HEK293 (cell line): ENCODE measurements around the gene DST.

Source experiments
- CTCF ChIA-PET: fragments of 350-600 bp; formaldehyde crosslinking; extraction: SDS; loops from one replicate; lab custom pipeline; 2021; ENCODE audit warnings: antibody characterized with exemption; lab: Yijun Ruan, JAX
- POLR2A ChIA-PET: fragments of 300-600 bp; formaldehyde crosslinking; extraction: SDS; loops from one replicate; lab custom pipeline; 2020; ENCODE audit warnings: antibody characterized with exemption, inconsistent platforms; lab: Yijun Ruan, JAX
- H3K27ac ChIP-seq: fragments of 200-500 bp; sonication (Bioruptor generic); 2 replicates; pipeline ENCODE4 v1.5.1; 2014; ENCODE audit warnings: low read depth, low read length, control low read depth, inconsistent platforms; ENCODE audit errors: extremely low read depth
- H3K36me3 ChIP-seq, 2 experiments: fragments of 200-500 bp in 1 of 2; sonication (Bioruptor generic) in 1 of 2; 1 replicate in 1 of 2; 2 replicates in 1 of 2; pipeline ENCODE4 v1.5.1; 2014 to 2017; ENCODE audit warnings: inconsistent platforms in 2 of 2, low read length in 2 of 2; ENCODE audit not compliant: control insufficient read depth in 2 of 2, insufficient read depth in 1 of 2
- H3K4me1 ChIP-seq: fragments of 200-500 bp; sonication (Bioruptor generic); 2 replicates; pipeline ENCODE4 v1.5.1; 2014; ENCODE audit warnings: mild to moderate bottlenecking, low read length, inconsistent platforms; ENCODE audit not compliant: control insufficient read depth, insufficient read depth
- H3K4me3 ChIP-seq: 2 replicates; pipeline ENCODE4 v1.5.1; 2011; ENCODE audit warnings: low read depth, mild to moderate bottlenecking, control low read depth, low read length, moderate library complexity
- H3K9me3 ChIP-seq: fragments of 200-500 bp; sonication (Bioruptor generic); 2 replicates; pipeline ENCODE4 v1.5.1; 2014; ENCODE audit warnings: low read depth, low read length, inconsistent platforms; ENCODE audit not compliant: control insufficient read depth, insufficient read depth
- GFI1B ChIP-seq: fragments of 450-650 bp; formaldehyde crosslinking; IDR thresholded peaks from 2 replicates; pipeline ENCODE4 v1.5.1; 2016; ENCODE audit warnings: missing biosample characterization, missing genetic modification characterization
- HOXC10 ChIP-seq: sonication (generic); formaldehyde crosslinking; IDR thresholded peaks from 2 replicates; pipeline ENCODE4 v1.8.1; 2023; ENCODE audit warnings: mild to moderate bottlenecking, missing genetic modification reagents
- KLF9 ChIP-seq: fragments of 450-650 bp; formaldehyde crosslinking; IDR thresholded peaks from 2 replicates; pipeline ENCODE4 v1.5.1; 2016; ENCODE audit warnings: missing biosample characterization, missing genetic modification characterization, low read depth
- ZFP37 ChIP-seq: fragments of 450-650 bp; formaldehyde crosslinking; IDR thresholded peaks from 2 replicates; pipeline ENCODE4 v1.5.1; 2016; ENCODE audit warnings: missing biosample characterization, missing genetic modification characterization
- ZFP69B ChIP-seq: fragments of 450-650 bp; formaldehyde crosslinking; IDR thresholded peaks from 2 replicates; pipeline ENCODE4 v1.5.1; 2016; ENCODE audit warnings: missing biosample characterization, missing genetic modification characterization
- ZNF132 ChIP-seq: fragments of 450-650 bp; formaldehyde crosslinking; IDR thresholded peaks from 2 replicates; pipeline ENCODE4 v1.5.1; 2017; ENCODE audit warnings: missing biosample characterization, missing genetic modification characterization, borderline replicate concordance
- ZNF138 ChIP-seq: fragments of 450-650 bp; formaldehyde crosslinking; IDR thresholded peaks from 2 replicates; pipeline ENCODE4 v1.5.1; 2016; ENCODE audit warnings: missing biosample characterization, missing genetic modification characterization, borderline replicate concordance
- ZNF2 ChIP-seq: fragments of 450-650 bp; formaldehyde crosslinking; IDR thresholded peaks from 2 replicates; pipeline ENCODE4 v1.5.1; 2016; ENCODE audit warnings: missing biosample characterization, missing genetic modification characterization
- ZNF274 ChIP-seq, 2 experiments: fragments of 200-500 bp in 1 of 2; fragments of 450-650 bp in 1 of 2; sonication (Bioruptor generic) in 1 of 2; formaldehyde crosslinking in 1 of 2; IDR thresholded peaks; 2 replicates each; pipeline versions ENCODE4 v1.5.1 to v1.6.1; 2014 to 2016; ENCODE audit warnings: borderline replicate concordance in 1 of 2, inconsistent platforms in 1 of 2, low read length in 1 of 2, missing biosample characterization in 1 of 2, missing genetic modification characterization in 1 of 2
- ZNF510 ChIP-seq: fragments of 450-650 bp; formaldehyde crosslinking; IDR thresholded peaks from 2 replicates; pipeline ENCODE4 v1.5.1; 2018; ENCODE audit warnings: mild to moderate bottlenecking, missing genetic modification characterization, missing biosample characterization; ENCODE audit not compliant: insufficient replicate concordance
- ZNF600 ChIP-seq: fragments of 450-650 bp; formaldehyde crosslinking; IDR thresholded peaks from 2 replicates; pipeline ENCODE4 v1.5.1; 2016; ENCODE audit warnings: missing biosample characterization, missing genetic modification characterization
- ZNF707 ChIP-seq: fragments of 450-650 bp; formaldehyde crosslinking; IDR thresholded peaks from 2 replicates; pipeline ENCODE4 v1.5.1; 2016; ENCODE audit warnings: missing biosample characterization, missing genetic modification characterization
- ZNF843 ChIP-seq: fragments of 450-650 bp; formaldehyde crosslinking; IDR thresholded peaks from 2 replicates; pipeline ENCODE4 v1.5.1; 2016; ENCODE audit warnings: missing biosample characterization, missing genetic modification characterization
- ZSCAN23 ChIP-seq: fragments of 450-650 bp; formaldehyde crosslinking; IDR thresholded peaks from 2 replicates; pipeline ENCODE4 v1.5.1; 2016; ENCODE audit warnings: missing biosample characterization, missing genetic modification characterization
- TF ChIP-seq, protein P1 (sequence below): fragments of 450-650 bp; formaldehyde crosslinking; IDR thresholded peaks from 2 replicates; pipeline ENCODE4 v1.5.1; 2016; ENCODE audit warnings: missing biosample characterization, missing genetic modification characterization
- TF ChIP-seq, protein P2 (sequence below): fragments of 450-650 bp; formaldehyde crosslinking; IDR thresholded peaks from 2 replicates; pipeline ENCODE4 v1.5.1; 2016; ENCODE audit warnings: missing biosample characterization, missing genetic modification characterization
- TF ChIP-seq, protein P3 (sequence below): fragments of 450-650 bp; formaldehyde crosslinking; IDR thresholded peaks from 2 replicates; pipeline ENCODE4 v1.5.1; 2017; ENCODE audit warnings: missing biosample characterization, missing genetic modification characterization
- TF ChIP-seq, protein P4 (sequence below): fragments of 450-650 bp; formaldehyde crosslinking; IDR thresholded peaks from 2 replicates; pipeline ENCODE4 v1.5.1; 2016; ENCODE audit warnings: missing biosample characterization, missing genetic modification characterization
- TF ChIP-seq, protein P5 (sequence below): sonication (generic); formaldehyde crosslinking; IDR thresholded peaks from 2 replicates; pipeline ENCODE4 v1.8.1; 2022; ENCODE audit warnings: mild to moderate bottlenecking, moderate library complexity, missing genetic modification reagents
- TF ChIP-seq, protein P6 (sequence below): fragments of 450-650 bp; formaldehyde crosslinking; IDR thresholded peaks from 2 replicates; pipeline ENCODE4 v1.5.1; 2016; ENCODE audit warnings: missing biosample characterization, missing genetic modification characterization, low read depth

The DST gene

DNA sequence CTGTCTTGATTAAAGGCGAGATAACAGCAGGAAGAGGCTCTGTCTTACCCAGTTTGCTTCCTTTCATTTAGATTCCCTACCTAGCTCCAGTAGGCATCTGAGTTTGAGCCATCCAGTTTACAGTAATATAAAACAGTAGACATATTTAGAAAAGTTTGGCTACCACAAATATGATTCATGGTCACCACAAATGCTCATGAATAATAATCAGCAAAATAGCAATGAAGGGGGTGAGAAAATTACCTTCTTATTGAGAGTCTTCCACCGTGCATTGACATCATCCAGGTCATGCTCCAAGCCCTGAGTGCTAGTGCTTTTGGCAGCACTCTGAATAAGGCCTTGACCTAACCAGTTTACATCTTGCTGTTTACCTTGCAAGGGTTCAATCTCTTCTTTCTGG, 106.2 kb downstream of the DST start (continued):
- TF ChIP-seq, protein P1, sequence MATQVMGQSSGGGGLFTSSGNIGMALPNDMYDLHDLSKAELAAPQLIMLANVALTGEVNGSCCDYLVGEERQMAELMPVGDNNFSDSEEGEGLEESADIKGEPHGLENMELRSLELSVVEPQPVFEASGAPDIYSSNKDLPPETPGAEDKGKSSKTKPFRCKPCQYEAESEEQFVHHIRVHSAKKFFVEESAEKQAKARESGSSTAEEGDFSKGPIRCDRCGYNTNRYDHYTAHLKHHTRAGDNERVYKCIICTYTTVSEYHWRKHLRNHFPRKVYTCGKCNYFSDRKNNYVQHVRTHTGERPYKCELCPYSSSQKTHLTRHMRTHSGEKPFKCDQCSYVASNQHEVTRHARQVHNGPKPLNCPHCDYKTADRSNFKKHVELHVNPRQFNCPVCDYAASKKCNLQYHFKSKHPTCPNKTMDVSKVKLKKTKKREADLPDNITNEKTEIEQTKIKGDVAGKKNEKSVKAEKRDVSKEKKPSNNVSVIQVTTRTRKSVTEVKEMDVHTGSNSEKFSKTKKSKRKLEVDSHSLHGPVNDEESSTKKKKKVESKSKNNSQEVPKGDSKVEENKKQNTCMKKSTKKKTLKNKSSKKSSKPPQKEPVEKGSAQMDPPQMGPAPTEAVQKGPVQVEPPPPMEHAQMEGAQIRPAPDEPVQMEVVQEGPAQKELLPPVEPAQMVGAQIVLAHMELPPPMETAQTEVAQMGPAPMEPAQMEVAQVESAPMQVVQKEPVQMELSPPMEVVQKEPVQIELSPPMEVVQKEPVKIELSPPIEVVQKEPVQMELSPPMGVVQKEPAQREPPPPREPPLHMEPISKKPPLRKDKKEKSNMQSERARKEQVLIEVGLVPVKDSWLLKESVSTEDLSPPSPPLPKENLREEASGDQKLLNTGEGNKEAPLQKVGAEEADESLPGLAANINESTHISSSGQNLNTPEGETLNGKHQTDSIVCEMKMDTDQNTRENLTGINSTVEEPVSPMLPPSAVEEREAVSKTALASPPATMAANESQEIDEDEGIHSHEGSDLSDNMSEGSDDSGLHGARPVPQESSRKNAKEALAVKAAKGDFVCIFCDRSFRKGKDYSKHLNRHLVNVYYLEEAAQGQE (tag by site-specific recombination) = no peak
- TF ChIP-seq, protein P2, sequence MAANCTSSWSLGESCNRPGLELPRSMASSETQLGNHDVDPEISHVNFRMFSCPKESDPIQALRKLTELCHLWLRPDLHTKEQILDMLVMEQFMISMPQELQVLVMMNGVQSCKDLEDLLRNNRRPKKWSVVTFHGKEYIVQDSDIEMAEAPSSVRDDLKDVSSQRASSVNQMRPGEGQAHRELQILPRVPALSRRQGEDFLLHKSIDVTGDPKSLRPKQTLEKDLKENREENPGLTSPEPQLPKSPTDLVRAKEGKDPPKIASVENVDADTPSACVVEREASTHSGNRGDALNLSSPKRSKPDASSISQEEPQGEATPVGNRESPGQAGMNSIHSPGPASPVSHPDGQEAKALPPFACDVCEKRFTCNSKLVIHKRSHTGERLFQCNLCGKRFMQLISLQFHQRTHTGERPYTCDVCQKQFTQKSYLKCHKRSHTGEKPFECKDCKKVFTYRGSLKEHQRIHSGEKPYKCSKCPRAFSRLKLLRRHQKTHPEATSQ (tag by site-specific recombination) = no peak
- TF ChIP-seq, protein P3, sequence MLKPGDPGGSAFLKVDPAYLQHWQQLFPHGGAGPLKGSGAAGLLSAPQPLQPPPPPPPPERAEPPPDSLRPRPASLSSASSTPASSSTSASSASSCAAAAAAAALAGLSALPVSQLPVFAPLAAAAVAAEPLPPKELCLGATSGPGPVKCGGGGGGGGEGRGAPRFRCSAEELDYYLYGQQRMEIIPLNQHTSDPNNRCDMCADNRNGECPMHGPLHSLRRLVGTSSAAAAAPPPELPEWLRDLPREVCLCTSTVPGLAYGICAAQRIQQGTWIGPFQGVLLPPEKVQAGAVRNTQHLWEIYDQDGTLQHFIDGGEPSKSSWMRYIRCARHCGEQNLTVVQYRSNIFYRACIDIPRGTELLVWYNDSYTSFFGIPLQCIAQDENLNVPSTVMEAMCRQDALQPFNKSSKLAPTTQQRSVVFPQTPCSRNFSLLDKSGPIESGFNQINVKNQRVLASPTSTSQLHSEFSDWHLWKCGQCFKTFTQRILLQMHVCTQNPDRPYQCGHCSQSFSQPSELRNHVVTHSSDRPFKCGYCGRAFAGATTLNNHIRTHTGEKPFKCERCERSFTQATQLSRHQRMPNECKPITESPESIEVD = no peak
- no peak for TF ChIP-seq ZNF843 (tag by site-specific recombination)
- TF ChIP-seq, all 188 proteins: peak for 0

DNA sequence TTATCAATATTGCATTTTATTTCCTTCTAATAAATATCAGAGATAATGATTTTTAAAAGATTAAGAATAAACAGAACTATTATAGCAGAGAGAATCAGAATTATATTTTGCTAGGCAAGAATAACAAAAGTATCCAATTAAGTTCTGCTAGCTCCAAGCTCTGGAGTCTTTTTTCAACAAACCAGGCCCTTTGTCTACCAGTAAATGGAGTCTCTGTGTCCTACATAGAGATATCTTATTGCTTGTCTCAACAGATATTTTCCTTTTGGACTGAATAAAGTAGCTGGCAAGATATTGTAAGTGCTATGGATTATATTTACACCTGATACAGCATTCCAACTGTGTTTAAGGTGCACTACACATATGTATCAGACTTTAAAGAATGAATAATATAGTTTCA, 107.1 kb downstream of the DST start:
- H3K27ac ChIP-seq = no peak overlapping the region
- no peaks in the 10 kb centered on the region for H3K9me3 ChIP-seq
- peaks cover 30% of the 10 kb centered on the region for H3K4me1 ChIP-seq
- no peak overlapping the region for H3K4me3 ChIP-seq
- POLR2A ChIA-PET = no interaction called here
- H3K36me3 ChIP-seq = peaks cover 12 to 33% of the 10 kb centered on the region in 2 experiments
- CTCF ChIA-PET = no interaction called here
- TF ChIP-seq HOXC10 (CRISPR knock-in tag) (no peak), ZNF138 (no peak), ZNF600 (tag by site-specific recombination) (no peak), ZSCAN23 (tag by site-specific recombination) (no peak), ZFP37 (tag by site-specific recombination) (no peak), ZNF132 (tag by site-specific recombination) (no peak), ZNF510 (tag by site-specific recombination) (no peak), KLF9 (tag by site-specific recombination) (no peak), GFI1B (tag by site-specific recombination) (no peak), ZNF2 (tag by site-specific recombination) (no peak), ZNF707 (no peak), ZFP69B (tag by site-specific recombination) (no peak), ZNF274 (IDR thresholded peaks at IDR 0.05; ENCODE audit: low read length) (no peak), ZNF274 (tag by site-specific recombination; IDR thresholded peaks at IDR 0.05; ENCODE audit: borderline replicate concordance) (no peak)
- TF ChIP-seq, protein P4, sequence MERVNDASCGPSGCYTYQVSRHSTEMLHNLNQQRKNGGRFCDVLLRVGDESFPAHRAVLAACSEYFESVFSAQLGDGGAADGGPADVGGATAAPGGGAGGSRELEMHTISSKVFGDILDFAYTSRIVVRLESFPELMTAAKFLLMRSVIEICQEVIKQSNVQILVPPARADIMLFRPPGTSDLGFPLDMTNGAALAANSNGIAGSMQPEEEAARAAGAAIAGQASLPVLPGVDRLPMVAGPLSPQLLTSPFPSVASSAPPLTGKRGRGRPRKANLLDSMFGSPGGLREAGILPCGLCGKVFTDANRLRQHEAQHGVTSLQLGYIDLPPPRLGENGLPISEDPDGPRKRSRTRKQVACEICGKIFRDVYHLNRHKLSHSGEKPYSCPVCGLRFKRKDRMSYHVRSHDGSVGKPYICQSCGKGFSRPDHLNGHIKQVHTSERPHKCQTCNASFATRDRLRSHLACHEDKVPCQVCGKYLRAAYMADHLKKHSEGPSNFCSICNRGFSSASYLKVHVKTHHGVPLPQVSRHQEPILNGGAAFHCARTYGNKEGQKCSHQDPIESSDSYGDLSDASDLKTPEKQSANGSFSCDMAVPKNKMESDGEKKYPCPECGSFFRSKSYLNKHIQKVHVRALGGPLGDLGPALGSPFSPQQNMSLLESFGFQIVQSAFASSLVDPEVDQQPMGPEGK (tag by site-specific recombination) = no peak
- TF ChIP-seq, protein P2 (tag by site-specific recombination) = no peak
- TF ChIP-seq, protein P5, sequence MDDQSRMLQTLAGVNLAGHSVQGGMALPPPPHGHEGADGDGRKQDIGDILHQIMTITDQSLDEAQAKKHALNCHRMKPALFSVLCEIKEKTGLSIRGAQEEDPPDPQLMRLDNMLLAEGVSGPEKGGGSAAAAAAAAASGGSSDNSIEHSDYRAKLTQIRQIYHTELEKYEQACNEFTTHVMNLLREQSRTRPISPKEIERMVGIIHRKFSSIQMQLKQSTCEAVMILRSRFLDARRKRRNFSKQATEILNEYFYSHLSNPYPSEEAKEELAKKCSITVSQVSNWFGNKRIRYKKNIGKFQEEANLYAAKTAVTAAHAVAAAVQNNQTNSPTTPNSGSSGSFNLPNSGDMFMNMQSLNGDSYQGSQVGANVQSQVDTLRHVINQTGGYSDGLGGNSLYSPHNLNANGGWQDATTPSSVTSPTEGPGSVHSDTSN (CRISPR knock-in tag) = no peak
- TF ChIP-seq, protein P6, sequence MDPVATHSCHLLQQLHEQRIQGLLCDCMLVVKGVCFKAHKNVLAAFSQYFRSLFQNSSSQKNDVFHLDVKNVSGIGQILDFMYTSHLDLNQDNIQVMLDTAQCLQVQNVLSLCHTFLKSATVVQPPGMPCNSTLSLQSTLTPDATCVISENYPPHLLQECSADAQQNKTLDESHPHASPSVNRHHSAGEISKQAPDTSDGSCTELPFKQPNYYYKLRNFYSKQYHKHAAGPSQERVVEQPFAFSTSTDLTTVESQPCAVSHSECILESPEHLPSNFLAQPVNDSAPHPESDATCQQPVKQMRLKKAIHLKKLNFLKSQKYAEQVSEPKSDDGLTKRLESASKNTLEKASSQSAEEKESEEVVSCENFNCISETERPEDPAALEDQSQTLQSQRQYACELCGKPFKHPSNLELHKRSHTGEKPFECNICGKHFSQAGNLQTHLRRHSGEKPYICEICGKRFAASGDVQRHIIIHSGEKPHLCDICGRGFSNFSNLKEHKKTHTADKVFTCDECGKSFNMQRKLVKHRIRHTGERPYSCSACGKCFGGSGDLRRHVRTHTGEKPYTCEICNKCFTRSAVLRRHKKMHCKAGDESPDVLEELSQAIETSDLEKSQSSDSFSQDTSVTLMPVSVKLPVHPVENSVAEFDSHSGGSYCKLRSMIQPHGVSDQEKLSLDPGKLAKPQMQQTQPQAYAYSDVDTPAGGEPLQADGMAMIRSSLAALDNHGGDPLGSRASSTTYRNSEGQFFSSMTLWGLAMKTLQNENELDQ (tag by site-specific recombination) = no peak
